Activated gamma-delta T cell treated with Interleukin-2 at 50 U/mL for 16 hours (primary cell): ENCODE results near the gene TTC1.
A peak's percentile ranks its signal among the peaks of the same experiment; 100 is the strongest.
"Not testable (repeated sequence)": the region's sequence is repeated elsewhere in the genome, so short reads cannot be mapped to it uniquely, and the experiment has no call there.

Source experiments
- DNase-seq: peaks from one replicate; pipeline ENCODE4 v3.0.0-alpha.2; 2020

The TTC1 gene, protein sequence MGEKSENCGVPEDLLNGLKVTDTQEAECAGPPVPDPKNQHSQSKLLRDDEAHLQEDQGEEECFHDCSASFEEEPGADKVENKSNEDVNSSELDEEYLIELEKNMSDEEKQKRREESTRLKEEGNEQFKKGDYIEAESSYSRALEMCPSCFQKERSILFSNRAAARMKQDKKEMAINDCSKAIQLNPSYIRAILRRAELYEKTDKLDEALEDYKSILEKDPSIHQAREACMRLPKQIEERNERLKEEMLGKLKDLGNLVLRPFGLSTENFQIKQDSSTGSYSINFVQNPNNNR

DNA sequence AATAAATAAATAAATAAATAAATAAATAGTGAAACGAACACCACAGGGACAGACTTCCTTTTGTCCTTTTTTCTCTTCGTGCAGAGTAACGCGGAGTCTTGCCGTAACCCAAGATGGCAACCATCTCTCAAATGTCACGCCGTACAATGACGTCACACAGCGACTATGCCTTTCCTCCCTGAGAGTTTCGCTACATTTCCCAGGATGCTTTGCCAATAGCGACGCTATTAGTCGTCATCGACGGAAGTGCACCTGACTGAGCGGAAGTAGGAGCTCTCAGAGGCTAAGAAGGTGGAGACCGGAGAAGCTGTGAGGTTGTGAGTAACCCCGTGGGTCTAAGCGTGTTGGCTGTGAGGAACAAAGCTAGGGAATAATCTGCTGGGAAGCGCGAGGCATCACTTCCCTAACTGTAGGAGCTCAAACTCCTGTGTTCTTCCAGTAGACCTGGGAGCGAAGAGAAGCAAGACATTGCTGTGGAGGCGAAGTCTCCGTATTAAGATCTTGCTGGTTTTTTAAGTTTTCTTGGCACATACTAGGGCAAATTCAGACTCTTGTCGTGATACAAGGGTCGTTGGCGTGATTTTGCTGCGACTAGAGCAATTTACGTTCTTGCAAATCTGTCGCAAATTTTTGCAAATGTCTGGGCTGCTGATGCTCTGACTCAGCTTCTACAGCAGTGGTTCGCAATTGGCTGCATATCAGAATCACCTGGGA, at the start of gene TTC1:
TTC1 (plus strand) TSS at position 263 of the 714 bp plus-strand sequence. CDS start 1,390 bp downstream, outside the sequence.
- DNase-seq, result peak; percentile 89

DNA sequence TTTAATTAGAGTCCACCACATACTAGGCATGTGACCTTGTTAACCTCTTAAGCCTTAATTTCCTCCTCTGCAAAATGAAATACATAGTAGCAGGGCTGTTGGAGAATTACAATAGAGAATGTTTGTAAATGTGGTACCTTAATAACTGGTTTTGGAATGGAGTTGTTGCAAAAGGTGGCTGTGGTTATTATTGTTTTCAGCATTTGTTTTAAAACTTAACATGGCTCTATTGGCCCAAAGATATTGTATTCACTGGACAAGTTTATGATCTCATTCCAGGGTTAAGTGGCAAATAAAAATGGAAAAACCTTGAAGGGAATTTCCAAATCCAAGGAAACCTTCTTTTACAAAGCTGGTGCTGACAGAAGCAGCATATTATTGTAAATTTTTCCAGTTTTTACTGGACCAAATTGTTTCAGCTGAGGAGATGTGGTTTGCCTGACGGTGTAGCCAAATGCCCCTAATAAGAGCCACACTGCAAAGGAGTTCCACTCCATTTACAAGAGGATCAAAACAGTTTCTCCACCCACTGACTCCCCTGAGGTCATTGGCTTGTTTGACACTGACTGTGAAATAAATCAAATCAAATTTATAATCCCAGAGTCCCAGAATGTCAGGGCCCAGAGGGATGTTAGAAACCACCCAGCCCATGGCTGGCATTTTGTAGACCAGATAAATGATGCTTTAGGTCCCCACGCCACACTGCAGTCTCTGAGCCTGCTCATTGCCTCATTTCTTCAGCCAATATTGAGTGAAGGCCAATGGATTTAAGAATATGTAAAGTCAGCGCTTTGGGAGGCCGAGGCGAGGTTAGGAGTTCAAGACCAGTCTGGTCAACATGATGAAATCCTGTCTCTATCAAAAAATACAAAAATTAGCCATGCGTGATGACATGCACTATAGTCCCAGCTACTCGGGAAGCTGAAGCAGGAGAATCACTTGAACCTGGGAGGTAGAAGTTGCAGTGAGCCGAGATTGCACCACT, 47.5 kb upstream of the TTC1 start:
- DNase-seq, result no peak

DNA sequence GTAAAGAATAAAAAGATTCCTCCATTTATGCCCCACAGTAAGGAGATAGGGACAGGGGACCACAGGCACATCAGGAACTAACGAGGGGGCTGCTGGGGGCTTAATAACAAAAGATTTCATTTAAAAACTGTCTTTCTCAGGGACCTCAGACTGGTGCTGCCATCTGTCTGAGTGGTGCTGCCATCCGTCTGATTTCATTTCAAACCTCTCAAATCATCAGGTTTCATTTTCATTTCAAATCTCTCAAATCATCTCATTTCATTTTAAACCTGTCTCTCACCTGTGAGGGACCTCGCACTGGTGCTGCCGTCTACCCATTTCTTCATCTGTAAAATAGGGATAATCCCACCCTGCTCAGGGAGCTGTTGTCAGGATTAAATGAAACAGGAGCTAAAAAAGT, 46.7 kb upstream of the TTC1 start:
- no peak for DNase-seq

DNA sequence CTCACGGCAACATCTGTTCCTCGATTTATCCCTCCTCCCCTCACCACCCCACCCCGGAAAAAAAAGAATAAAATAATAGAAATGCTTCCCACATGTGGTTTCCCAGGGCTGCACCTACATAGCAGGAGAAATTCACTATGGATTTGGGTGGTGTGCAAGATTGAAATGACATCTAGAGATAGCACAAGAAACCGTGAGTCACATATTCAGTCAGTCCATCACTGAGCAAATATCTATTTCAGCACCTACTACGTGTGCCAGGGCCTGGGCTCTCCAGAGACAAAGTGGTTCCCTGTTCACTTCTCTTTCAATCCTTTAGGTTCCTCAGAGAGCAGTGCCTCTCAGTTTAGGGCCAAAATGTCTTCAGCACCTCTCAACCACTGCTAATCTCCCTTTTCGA, 45.0 kb upstream of the TTC1 start:
- DNase-seq, result no peak

DNA sequence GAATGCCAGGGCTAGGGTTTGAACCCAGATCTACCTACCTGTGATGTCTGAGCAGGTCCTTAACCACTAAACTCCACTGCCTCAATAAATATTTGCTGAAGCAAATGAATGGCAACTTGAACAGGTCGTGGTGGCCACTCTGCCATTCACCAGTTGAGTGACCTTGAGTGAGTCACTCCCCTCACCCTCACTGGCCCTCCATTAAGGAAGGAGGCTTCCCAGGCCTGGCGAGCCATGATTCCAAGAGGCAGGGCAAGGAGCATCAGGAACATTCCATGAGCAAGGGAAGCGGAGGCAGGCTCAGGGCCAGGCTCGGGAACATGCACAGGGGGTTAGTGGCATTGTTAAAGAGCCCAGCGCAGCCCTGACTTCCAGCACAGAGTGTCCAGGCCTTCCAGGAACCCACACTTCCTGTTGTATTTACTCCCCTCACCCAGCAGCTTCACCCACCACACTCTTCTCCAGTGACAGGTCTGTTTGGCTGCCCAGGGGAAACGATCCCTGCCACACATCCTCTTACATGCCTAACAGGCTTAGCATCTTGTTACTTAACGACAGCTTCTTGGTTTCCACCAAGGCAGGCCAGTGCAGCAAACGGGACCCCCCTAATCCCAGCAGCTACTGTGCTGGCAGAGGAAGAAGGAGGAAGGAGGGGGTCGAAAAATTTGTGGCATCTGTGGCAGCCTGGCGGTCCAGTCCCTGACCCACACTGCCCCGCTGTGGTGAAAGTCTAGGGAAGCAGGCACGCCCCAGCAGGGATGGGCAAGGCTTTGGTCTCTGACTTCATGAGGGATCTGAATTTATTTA, 43.7 kb upstream of the TTC1 start:
- peak; percentile 9 for DNase-seq

DNA sequence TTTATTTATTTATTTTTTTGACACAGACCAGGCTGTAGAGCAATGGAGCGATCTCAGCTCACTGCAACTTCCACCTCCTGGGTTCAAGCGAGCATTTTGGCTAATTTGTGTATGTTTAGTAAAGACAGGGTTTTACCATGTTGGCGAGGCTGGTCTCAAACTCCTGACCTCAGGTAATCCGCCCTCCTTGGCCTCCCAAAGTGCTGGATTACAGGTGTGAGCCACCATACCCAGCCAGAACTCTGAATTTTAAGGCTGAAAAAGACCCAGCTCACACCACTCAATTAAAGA, 43.2 kb upstream of the TTC1 start:
- DNase-seq, result not testable (repeated sequence)

DNA sequence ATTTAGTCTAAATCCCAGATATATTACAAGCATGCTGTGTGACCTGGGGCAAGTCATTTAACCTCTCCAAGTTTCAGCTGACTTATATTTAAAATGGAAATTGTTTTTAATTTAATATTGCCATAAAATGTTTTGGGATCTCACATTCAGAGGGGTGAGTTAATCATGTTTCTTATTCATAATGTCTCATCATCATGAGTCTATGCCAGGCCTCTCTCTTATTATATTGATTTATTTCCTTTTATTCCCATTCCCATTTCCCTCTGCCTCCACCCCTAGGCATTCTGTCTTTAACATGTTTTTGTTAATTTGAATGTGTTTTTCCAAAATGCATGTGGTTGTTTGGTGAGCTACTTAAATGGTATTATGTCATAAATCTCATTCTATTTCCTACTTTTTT, 39.0 kb upstream of the TTC1 start:
- DNase-seq, result no peak

DNA sequence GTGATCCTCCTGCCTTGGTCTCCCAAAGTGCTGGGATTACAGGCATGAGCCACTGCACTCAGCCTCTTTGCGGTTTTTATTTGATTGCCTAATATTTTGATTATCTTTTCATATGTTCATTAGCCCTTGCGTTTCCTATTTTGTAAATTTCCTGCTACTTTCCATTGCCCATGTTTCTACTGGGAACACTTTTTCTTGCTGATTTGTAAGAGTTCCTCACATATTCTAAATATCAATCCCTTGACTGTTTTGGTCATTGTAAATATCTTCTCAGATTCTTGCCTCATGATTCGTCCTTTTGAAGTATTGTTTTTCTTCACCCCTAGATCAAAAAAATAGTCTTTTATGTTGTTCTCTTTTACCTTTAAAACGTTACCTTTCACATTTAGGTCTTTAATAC, 37.9 kb upstream of the TTC1 start:
- no peak for DNase-seq

DNA sequence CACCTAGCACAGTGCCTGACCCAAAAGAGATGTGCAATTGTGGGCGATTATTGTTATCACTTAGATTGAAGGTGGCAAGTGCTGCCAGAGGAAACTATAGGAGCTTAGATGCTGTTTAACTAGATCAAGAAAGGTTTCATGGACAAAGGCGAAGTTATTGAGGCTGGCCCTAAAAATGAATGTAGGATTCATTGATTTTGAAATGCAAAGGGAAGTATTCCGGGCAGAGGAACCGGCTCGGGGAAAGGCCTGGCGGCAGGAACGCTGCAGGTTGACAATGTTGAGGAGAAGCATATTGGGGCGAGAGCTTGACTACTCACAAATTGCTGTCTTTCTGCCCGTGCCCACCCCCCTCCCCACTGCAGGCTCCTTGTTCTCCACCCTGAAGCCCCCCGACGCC, 37.4 kb upstream of the TTC1 start:
- no peak for DNase-seq

DNA sequence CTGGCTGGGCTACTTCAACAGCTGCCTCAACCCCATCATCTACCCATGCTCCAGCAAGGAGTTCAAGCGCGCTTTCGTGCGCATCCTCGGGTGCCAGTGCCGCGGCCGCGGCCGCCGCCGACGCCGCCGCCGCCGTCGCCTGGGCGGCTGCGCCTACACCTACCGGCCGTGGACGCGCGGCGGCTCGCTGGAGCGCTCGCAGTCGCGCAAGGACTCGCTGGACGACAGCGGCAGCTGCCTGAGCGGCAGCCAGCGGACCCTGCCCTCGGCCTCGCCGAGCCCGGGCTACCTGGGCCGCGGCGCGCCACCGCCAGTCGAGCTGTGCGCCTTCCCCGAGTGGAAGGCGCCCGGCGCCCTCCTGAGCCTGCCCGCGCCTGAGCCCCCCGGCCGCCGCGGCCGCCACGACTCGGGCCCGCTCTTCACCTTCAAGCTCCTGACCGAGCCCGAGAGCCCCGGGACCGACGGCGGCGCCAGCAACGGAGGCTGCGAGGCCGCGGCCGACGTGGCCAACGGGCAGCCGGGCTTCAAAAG, 36.9 kb upstream of the TTC1 start:
- no peak for DNase-seq

DNA sequence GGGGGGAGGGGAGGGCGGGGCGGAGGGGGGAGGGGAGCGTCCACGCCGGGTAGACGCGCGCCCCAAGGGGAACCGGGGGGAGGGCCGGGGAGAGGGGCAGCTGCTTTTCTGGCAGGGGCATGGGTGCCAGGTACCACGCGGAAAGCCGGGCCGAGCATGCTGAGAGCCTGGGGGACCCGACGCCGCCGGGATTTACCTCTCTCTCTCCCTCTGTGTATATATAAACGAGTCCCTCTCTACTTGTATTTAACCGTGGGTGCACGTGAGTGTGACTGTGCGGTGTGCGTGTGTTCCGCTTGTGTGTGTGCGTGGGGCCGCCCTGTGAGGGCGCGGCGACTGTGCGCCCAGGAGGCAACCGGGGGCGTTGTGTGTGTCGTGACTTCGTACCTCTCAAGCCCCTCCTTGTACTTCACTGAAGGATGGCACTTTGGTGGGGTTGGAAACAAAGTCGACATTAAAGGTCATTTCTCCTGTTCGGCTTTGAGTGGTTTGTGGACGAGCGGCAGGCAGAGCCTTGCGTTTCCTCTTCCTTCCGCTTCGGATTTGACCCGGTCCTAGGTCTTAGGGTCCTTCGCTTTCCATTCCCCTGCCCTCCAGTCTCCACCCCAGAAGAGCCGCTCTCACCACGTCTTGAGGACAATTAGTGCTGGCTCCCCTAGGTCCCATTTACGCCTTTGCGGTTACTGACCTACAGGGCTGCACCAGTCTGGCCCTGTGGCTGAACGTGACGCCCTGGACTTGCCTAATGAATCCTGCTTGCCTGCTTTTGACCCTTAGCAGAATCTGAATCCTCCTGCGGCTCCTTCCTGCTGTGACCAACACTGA, 36.2 kb upstream of the TTC1 start:
- DNase-seq, result no peak

DNA sequence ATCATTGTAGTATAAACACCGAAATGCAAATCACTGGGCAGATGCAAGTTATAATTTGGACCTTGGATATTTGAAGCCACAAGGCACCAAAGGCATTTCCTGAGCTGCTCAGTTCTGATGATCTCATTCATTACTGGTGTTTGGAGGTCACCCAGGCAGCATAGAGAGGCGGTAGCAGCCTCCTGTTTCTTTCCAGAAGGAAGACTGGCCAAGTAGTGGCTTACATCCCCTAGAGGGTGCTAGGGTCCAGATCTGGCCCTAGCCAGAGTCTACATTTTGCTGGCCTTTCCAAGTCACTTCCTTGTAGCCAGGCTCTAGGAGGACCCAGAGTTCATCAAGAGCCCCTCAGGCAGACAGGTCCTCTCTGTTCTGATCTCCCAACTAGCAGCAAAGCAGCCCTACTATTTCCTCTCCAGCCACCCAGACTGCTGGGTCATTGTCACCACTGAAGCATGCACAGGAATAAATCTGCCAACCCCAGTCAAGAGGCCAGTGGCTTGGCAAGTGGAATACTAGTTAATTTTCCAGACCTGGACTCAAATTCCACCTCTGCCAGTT, 33.4 kb upstream of the TTC1 start:
- no peak for DNase-seq

DNA sequence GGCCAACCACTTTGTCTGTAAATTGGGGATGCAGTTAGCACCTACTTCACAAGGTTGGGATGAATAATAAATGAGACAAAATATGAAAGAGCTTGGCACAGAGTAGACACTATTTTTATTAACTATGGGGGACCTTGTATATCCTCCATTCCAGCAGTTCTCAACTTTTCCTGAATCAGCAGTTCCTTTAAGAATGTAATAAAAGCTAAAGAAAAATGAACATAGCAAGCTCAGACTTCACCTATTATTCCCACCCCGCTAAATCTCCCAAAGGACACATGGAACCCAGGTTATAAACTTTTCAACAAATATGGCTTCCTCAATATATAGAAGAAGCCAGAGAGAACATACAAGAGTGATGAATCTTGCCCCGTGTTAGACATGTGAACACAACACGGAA, 32.0 kb upstream of the TTC1 start:
- DNase-seq, result no peak

DNA sequence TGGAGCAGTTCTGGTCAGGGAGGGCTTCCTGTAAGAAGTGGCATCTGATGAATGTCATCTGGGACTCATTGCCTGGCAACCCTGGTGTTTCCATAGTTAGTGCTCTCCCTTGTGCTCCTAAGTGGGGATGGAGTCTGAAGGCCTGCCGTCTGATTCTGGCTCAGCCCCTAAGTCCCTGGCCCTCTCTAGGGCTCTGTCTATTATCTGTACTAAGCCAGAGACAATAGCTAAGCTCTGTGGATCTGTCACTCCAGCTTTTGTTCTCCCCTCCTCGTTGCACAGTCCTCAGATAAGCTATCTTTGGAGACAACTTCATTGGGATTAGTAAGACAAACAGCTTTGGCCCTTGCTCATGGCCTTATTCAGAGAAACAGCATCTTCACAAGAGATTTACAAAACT, 30.6 kb upstream of the TTC1 start:
- no peak for DNase-seq

DNA sequence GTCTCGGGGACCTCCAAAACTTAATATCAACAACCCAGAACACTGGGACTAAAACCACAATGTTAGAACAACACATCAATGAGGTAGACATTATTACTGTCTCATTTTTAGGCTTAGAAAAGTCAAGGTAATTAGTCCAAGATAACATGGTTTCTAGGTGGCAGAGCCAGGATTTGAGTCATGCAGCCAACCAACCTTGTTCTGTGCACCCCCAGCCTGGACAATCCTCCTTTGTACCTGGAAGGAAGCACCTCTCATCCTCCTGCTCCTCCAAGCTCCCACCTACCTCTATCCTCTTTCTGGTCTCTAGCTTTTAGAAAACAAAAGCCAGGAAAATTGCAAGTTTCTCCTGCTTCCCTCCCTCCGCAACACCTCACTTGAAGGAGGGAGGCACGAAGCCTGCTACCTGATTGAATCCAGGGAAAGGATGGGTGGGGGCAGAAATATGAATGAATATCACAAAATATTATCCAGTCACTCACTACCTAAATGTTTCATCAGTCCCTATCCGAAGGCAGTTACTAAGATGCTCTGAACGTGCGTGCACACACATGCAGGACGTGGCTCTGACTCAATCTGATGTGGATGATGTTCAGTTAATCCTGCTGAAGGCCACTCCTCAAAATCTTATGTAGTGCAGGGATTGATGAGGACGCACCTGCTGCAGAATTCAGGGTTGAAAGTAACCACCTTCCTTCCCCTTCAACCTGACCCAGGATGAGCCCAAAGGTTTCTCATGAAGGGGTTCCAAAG, 26.3 kb upstream of the TTC1 start:
- no peak for DNase-seq

DNA sequence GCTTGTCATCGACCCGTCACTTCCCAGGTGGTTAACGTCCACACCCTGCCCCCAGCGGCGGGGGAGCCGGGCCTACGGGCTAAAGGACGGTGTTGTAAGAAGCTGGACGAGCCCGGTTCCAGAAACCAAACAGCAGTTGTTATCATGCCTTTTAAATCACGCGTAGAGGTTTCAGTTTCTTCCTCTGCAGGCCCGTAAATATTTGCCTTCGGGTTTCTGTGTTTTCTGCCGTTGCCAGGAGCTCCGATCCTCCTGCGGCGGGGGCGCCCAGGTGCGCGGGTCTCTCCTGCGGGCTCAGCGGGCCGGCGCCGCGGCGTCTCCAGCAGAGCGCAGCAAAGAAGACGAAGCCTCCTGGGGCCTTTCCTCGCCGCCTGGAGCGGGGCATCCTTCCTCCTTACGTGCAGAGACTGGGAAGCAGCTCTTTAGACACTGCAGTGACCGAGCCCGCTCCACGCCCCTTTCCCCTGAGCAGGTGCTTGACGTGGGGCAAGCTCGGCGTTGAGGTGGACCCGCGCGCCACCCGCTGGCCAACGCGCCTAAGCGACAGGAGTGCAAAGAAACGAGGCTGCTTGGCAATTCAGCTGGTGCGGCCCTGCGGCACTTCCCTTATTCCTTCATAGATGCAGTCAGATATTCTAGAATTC, 21.8 kb upstream of the TTC1 start:
- DNase-seq, result peak; percentile 68

DNA sequence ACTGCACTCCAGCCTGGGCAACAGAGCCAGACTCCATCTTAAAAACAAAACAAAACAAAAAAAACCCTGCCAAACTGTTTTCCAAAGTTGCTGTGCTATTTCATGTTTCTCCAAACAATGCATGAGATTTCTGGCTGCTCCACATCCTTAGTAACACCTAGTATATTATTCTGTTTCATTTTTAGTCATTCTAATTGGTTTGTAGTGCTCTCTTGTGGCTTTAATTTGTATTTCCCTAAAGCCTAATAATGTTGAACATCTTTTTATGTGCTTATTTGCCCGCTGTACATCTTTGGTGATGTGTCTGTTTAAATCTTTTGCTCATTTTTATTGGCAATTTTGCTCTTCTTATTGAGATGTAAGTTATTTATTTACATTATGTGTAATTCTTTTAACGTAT, 18.4 kb upstream of the TTC1 start:
- no peak for DNase-seq

DNA sequence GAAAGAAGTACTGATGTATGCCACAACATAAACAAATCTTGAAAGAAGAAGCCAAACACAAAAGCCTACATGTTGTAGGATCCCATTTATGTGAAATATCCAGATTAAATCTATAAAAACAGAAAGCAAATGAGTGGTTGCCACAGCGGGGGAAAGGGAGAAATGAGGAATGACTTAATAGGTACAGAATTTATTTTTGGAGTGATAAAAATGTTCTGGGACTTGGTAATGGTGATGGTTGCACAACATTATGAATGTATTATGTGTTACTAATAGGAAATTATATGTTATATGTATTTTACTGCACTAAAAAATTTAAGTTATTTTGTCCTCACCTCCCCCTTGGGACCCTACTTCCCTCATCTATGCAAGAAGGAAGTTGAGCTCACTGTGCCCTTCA, 16.4 kb upstream of the TTC1 start:
- no peak for DNase-seq

DNA sequence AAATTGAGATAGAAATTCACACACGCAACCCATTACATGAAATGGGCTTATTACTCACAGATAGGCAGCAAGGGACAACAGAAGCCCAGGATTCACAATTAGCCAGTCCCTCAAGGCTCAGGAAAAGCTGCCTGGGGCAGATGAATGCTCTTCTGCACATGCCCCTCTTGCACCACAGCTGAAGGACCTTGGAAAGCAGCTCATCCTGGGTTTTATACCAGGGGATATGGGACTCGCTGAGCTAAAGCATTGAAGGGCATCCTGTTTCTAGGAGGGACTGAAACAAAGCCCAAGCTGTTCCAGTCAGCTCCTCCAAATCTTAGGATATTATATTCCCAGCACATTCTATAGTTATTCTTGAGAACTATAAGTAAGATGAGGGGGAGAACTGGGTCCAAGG, 15.7 kb upstream of the TTC1 start:
- DNase-seq, result no peak

DNA sequence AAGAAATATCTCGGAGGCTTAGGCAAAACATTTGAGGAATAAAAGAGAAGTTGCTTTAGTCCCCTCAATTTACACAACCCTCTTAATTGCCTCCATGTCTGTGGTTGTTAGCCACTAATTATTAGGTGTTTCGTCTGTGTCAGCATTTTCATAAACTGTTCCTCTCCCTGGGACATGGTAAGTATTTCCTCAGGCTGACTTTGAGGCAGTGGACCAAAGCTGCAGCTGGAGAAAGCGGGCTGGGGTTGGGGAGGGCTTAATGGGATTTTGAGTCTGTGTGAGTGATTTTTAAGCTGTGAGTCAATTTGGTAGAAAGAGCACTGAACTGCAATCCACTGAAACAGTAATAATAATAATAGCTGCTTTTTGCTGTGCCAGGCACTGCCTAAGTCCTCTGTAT, 13.0 kb upstream of the TTC1 start:
- DNase-seq, result no peak
